ENCODE measurements around the gene HSF5. TPM values are rescaled to one million over a fixed set of nuclear protein-coding genes. Genes with fewer than 3 reads are reported as not detected.
A peak's percentile ranks its signal among the peaks of the same experiment; 100 is the strongest.

The HSF5 gene
- total and polyA plus RNA-seq, 2 of the 13 experiments (the other 11 are each of a cell fraction or from before 2014, with no cell fraction given) = not detected

DNA sequence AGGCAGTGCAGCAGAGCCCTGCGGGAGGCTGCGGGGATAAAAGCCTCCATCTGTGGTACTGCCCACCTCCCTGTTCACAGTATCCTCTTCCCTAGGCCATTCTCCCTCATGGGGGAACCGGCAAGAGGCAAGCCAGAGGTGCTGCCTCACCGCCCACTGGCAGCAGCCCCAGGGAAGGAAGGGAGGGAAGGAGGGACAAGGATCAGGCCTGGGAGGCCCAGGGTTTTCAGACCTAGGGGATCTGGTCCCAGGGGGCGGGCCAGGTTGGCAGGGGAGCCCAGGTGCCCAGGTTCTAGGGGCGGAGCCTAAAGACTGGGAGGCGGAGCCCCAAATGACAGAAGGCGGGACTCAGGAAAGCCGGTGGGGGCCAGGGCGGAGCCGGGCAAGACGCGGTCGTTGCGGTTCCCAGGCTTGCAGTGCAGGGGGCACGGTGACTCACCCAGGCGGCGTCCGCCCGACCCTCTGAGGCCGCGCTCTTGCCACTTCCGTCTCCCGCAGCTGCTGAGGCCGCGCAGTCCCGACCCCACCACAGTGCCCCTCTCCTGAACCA lies 29.2 kb upstream of the HSF5 start (continued):
- TF ChIP-seq THAP7 (CRISPR knock-in tag; IDR thresholded peaks at IDR 0.05) (no peak), POLR2A (IDR thresholded peaks at IDR 0.05; ENCODE audit: insufficient read depth in 1 of 2, low read depth in 2 of 2, low read length in 2 of 2) (peak; percentile 86), ZBTB14 (CRISPR knock-in tag; IDR thresholded peaks at IDR 0.05) (0 out of 2 replicates have a peak, but pooled peaks have one; percentile 32), ZNF225 (CRISPR knock-in tag; IDR thresholded peaks at IDR 0.05) (peak; percentile 46; the same call in 1 of the 2 replicates), ZBTB7B (CRISPR knock-in tag; IDR thresholded peaks at IDR 0.05) (peak; percentile 61; the same call in 1 of the 2 replicates), SPEN (CRISPR knock-in tag; IDR thresholded peaks at IDR 0.05; ENCODE audit: low read depth) (peak; percentile 61), NR2F6 (IDR thresholded peaks at IDR 0.05) (0 out of 2 replicates have a peak, but pooled peaks have one; percentile 18), NR2F6 (CRISPR knock-in tag; IDR thresholded peaks at IDR 0.05) (no peak), SP2 (CRISPR knock-in tag; IDR thresholded peaks at IDR 0.05) (no peak), SMAD3 (CRISPR knock-in tag; IDR thresholded peaks at IDR 0.05) (0 out of 2 replicates have a peak, but pooled peaks have one; percentile 1), HIVEP1 (CRISPR knock-in tag; IDR thresholded peaks at IDR 0.05) (peak; percentile 41; the same call in 1 of the 2 replicates), ERF (CRISPR knock-in tag; IDR thresholded peaks at IDR 0.05) (peak; percentile 27; the same call in 1 of the 2 replicates), HNRNPL (IDR thresholded peaks at IDR 0.05; ENCODE audit: low read depth, low read length) (peak; percentile 79), ZNF124 (CRISPR knock-in tag; IDR thresholded peaks at IDR 0.05) (peak; percentile 20; the same call in 1 of the 2 replicates), KAT8 (CRISPR knock-in tag; IDR thresholded peaks at IDR 0.05) (no peak), MNT (IDR thresholded peaks at IDR 0.05) (no peak), SATB2 (CRISPR knock-in tag; IDR thresholded peaks at IDR 0.05) (no peak), ZFX (CRISPR knock-in tag; IDR thresholded peaks at IDR 0.05; ENCODE audit: low read depth) (peak; percentile 9; the same call in 1 of the 2 replicates), PTBP1 (IDR thresholded peaks at IDR 0.05; ENCODE audit: low read depth, low read length, poor library complexity, severe bottlenecking) (peak; percentile 47), RBM39 (IDR thresholded peaks at IDR 0.05; ENCODE audit: low read depth, low read length, poor library complexity, severe bottlenecking) (peak; percentile 86), ZNF235 (CRISPR knock-in tag; IDR thresholded peaks at IDR 0.05; ENCODE audit: borderline replicate concordance) (peak; percentile 92; the same call in 1 of the 2 replicates), ZFP37 (CRISPR knock-in tag; IDR thresholded peaks at IDR 0.05; ENCODE audit: borderline replicate concordance) (0 out of 2 replicates have a peak, but pooled peaks have one; percentile 77), CBX1 (IDR thresholded peaks at IDR 0.05; ENCODE audit: low read depth) (peak; percentile 54), SALL1 (CRISPR knock-in tag; IDR thresholded peaks at IDR 0.05) (peak; percentile 23; the same call in 1 of the 2 replicates), POLR2AphosphoS5 (IDR thresholded peaks at IDR 0.05; ENCODE audit: low read depth, low read length) (peak; percentile 53; the same call in 1 of the 2 replicates), SP5 (CRISPR knock-in tag; IDR thresholded peaks at IDR 0.05; ENCODE audit: borderline replicate concordance, low read depth) (peak; percentile 51), NCOR1 (IDR thresholded peaks at IDR 0.05; ENCODE audit: borderline replicate concordance, low read length) (0 out of 2 replicates have a peak, but pooled peaks have one; percentile 14), TBX2 (CRISPR knock-in tag; IDR thresholded peaks at IDR 0.05; ENCODE audit: borderline replicate concordance) (0 out of 2 replicates have a peak, but pooled peaks have one; percentile 7)
- TF ChIP-seq, protein P1, sequence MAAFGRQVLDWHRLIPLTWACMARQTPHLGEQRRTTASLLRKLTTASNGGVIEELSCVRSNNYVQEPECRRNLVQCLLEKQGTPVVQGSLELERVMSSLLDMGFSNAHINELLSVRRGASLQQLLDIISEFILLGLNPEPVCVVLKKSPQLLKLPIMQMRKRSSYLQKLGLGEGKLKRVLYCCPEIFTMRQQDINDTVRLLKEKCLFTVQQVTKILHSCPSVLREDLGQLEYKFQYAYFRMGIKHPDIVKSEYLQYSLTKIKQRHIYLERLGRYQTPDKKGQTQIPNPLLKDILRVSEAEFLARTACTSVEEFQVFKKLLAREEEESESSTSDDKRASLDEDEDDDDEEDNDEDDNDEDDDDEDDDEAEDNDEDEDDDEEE (CRISPR knock-in tag; IDR thresholded peaks at IDR 0.05) = 0 out of 2 replicates have a peak, but pooled peaks have one; percentile 26

Data from HepG2 (cell line).